ENCODE data around the gene TRIM50. TPM values are rescaled to one million over a fixed set of nuclear protein-coding genes. Genes with fewer than 3 reads are reported as not detected.

TRIM50 gene
- total and polyA plus RNA-seq, 12 donors, result 0.24 to 1.9 (median 0.72) TPM; not detected in 3

DNA sequence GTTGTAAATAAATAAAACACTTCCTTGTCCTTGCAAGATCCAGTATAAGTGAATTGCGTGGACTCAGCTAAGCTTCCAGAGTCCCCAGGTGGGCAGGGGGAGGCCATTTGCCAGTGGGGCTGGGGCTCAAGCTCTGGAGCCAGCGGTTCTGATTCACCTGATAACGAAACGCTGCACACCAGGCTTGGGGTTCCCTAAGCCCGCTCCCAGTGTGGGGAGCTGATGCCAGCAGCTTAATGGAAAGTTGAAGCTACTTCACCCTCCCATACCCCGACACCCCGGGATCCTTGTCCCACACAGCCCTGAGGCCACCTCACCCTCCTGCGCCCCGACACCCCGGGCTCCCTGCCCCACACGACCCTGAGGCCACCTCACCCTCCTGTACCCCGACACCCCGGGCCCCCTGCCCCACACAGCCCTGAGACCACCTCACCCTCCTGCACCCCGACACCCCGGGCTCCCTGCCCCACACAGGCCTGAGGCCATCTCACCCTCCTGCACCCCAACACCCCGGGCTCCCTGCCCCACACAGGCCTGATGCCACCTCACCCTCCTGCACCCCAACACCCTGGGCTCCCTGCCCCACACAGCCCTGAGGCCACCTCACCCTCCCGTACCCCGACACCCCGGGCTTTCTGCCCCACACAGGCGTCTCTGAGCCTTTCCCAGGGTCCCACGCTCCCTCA, 30.9 kb upstream of the TRIM50 start:
- H3K27ac ChIP-seq, result peak overlapping the region; percentile 8 to 83 (median 63)
- no peaks in the 10 kb centered on the region for H3K36me3 ChIP-seq (replicated peaks in 1 of 2)
- H3K27me3 ChIP-seq, result no peaks in the 10 kb centered on the region
- H3K4me3 ChIP-seq, result peak overlapping the region in 1 of 4 donors; percentile 26
- DNase-seq, result peak in 1 of 7 donors; percentile 12
- TF ChIP-seq POLR2A (IDR thresholded peaks at IDR 0.05), result no peak
- TF ChIP-seq, protein P1, sequence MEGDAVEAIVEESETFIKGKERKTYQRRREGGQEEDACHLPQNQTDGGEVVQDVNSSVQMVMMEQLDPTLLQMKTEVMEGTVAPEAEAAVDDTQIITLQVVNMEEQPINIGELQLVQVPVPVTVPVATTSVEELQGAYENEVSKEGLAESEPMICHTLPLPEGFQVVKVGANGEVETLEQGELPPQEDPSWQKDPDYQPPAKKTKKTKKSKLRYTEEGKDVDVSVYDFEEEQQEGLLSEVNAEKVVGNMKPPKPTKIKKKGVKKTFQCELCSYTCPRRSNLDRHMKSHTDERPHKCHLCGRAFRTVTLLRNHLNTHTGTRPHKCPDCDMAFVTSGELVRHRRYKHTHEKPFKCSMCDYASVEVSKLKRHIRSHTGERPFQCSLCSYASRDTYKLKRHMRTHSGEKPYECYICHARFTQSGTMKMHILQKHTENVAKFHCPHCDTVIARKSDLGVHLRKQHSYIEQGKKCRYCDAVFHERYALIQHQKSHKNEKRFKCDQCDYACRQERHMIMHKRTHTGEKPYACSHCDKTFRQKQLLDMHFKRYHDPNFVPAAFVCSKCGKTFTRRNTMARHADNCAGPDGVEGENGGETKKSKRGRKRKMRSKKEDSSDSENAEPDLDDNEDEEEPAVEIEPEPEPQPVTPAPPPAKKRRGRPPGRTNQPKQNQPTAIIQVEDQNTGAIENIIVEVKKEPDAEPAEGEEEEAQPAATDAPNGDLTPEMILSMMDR (IDR thresholded peaks at IDR 0.05), result no peak
- intact Hi-C loops (cut with DNase I), result no loop called here
- WGBS, 4 donors, result 73 to 85% (median 76%) methylated on average over 15 to 21 of the region's 21 CpGs
- H3K4me1 ChIP-seq (replicated peaks in 1 of 2), result peaks cover 11 to 13% of the 10 kb centered on the region in 2 donors
- H3K9me3 ChIP-seq (replicated peaks in 1 of 3), result no peaks in the 10 kb centered on the region

DNA sequence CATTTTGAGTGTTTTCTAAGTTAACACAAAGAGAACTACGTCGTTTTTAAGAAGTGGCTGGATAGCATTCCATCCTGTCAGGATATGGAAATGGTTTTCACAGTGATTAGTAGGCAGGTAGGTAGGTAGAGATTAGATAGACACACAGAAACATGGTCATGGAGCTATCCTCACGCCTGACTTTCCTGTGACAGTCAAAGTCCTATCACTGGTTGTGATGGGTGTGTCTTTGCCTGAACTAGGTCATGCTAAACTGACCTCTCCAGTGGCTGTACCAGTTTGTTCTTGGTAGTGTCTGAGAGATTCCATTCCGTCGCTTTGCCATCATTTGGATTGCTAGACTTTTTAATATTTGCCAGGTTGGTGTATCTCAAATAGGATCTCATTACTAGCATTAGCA, 28.3 kb upstream of the TRIM50 start:
- 85 to 91% (median 87%) methylated on average over 5 of the region's 5 CpGs for WGBS, 4 donors
- H3K9me3 ChIP-seq (replicated peaks in 1 of 3), result no peaks in the 10 kb centered on the region
- H3K27ac ChIP-seq, result no peak overlapping the region
- H3K4me3 ChIP-seq, result no peak overlapping the region
- no peaks in the 10 kb centered on the region for H3K27me3 ChIP-seq
- DNase-seq, result no peak
- peaks cover 11 to 13% of the 10 kb centered on the region in 2 donors for H3K4me1 ChIP-seq (replicated peaks in 1 of 2)
- intact Hi-C loops (cut with DNase I), result no loop called here
- no peaks in the 10 kb centered on the region for H3K36me3 ChIP-seq (replicated peaks in 1 of 2)
- TF ChIP-seq, protein P1 (IDR thresholded peaks at IDR 0.05), result no peak
- no peak for TF ChIP-seq POLR2A (IDR thresholded peaks at IDR 0.05)

DNA sequence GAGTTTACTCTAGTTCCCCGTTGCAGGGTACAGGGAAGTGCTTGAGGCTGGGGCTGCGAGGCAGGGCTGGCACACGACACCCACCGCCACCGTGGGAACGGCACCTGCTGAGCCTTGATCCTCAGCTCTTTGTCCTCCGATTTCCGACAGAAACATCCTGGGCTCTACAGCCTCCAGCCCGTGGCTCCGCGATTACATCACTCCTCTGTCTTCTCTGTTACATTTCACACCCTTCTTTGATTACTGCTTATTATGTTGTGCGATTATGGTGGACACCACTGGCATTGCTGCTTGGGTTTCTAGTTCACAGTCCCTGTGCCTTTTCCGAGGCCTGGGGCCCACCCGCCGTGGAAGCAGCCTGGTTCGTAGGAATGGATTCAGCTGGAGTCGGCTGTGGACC, 26.9 kb upstream of the TRIM50 start:
- intact Hi-C loops (cut with DNase I), result no loop called here

DNA sequence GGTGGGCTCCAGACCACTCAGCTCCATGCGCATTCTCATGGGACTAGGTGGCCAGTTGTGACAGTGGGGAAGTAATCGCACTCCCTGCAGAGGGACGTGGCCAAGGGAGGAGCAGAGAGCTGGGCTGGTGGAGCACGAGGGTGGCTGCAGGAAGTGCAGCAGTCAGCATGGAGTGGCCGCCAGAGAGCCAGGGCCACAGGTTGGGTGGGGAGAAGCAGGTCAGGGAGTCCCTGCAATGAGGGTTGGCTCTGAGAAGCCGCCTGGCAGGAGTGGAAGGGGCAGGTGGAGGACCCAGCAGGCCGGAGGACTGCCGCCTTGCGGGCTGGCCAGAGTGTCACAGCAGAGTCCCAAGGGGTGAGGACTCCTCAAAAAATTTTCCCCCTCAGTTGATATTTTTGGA, 26.3 kb upstream of the TRIM50 start:
- peak in 1 of 7 donors; percentile 8 for DNase-seq
- WGBS, 4 donors, result 82 to 95% (median 86%) methylated on average over 7 to 9 of the region's 9 CpGs
- TF ChIP-seq POLR2A (IDR thresholded peaks at IDR 0.05), result no peak
- TF ChIP-seq, protein P1 (IDR thresholded peaks at IDR 0.05), result no peak
- H3K4me3 ChIP-seq, result no peak overlapping the region
- H3K9me3 ChIP-seq (replicated peaks in 1 of 3), result no peaks in the 10 kb centered on the region
- intact Hi-C loops (cut with DNase I), result no loop called here
- no peaks in the 10 kb centered on the region for H3K36me3 ChIP-seq (replicated peaks in 1 of 2)
- no peak overlapping the region for H3K27ac ChIP-seq
- peaks cover 11 to 13% of the 10 kb centered on the region in 2 donors for H3K4me1 ChIP-seq (replicated peaks in 1 of 2)
- no peaks in the 10 kb centered on the region for H3K27me3 ChIP-seq

More for the DNA sequence above, 26.9 kb upstream of the TRIM50 start:
- Histone ChIP-seq H3K4me3 (no peak overlapping the region), H3K9me3 (replicated peaks in 1 of 3) (no peaks in the 10 kb centered on the region), H3K27me3 (no peaks in the 10 kb centered on the region), H3K36me3 (replicated peaks in 1 of 2) (no peaks in the 10 kb centered on the region), H3K27ac (no peak overlapping the region), H3K4me1 (replicated peaks in 1 of 2) (peaks cover 11 to 13% of the 10 kb centered on the region in 2 donors)
- no peak for DNase-seq
- WGBS, 4 donors, result 81 to 90% (median 88%) methylated on average over 16 to 17 of the region's 17 CpGs
- no peak for TF ChIP-seq POLR2A (IDR thresholded peaks at IDR 0.05)
- TF ChIP-seq, protein P1 (IDR thresholded peaks at IDR 0.05), result no peak
